ENCODE data around the gene GLYATL1B. TPM values are rescaled to one million over a fixed set of nuclear protein-coding genes. Genes with fewer than 3 reads are reported as not detected.

GLYATL1B gene
- total and polyA plus RNA-seq, 10 of the 15 experiments (the other 5 are each of a cell fraction or from before 2014, with no cell fraction given) = 0.10 to 1.7 (median 0.24) TPM; not detected in 4

- FAIRE-seq = no peak
Observed at GRCh38 chr11:59114344-59114743, 28.2 kb downstream of the GLYATL1B start.

More at GRCh38 chr11:59114344-59114743, 28.2 kb downstream of the GLYATL1B start:
- CTCF ChIA-PET = interaction anchor here (1.4 kb wide), 1 partner anchor 22 kb away, joined by 6 read pairs; no protein-coding TSS in a partner anchor
- no peak for DNase-seq (ENCODE audit: low read depth, low spot score)
- POLR2A ChIA-PET = no interaction called here
- peaks cover 21% of the 10 kb centered on the region for H3K9me3 ChIP-seq (replicated peaks; ENCODE audit: control insufficient read depth, insufficient read depth, low read length)
- no peaks in the 10 kb centered on the region for H3K4me1 ChIP-seq (ENCODE audit: control insufficient read depth, insufficient read depth, low read length)
- intact Hi-C loops (cut with micrococcal nuclease; ENCODE audit: unreplicated experiment) = no loop called here
- no peak overlapping the region for H3K4me2 ChIP-seq (ENCODE audit: control insufficient read depth, insufficient read depth)
- no peak overlapping the region for H2AFZ ChIP-seq (ENCODE audit: control insufficient read depth, low read depth, low read length)
- no peak overlapping the region for H3K9ac ChIP-seq (ENCODE audit: control insufficient read depth, insufficient read depth, low read length)
- no TSS peak for BruUV-seq (replicated peaks)
- no peak for ATAC-seq
- H3K4me3 ChIP-seq = no peak overlapping the region
- H4K20me1 ChIP-seq (ENCODE audit: control insufficient read depth, insufficient read depth) = no peaks in the 10 kb centered on the region
- H3K79me2 ChIP-seq (ENCODE audit: control insufficient read depth, insufficient read depth, low read length) = peaks cover 23% of the 10 kb centered on the region
- RAD21 ChIA-PET (ENCODE audit: unreplicated experiment) = no interaction called here
- H3K27ac ChIP-seq (ENCODE audit: control insufficient read depth, insufficient read depth) = no peak overlapping the region
- peaks cover 14 to 19% of the 10 kb centered on the region in 2 experiments for H3K36me3 ChIP-seq (ENCODE audit: control insufficient read depth in 2 of 2, insufficient read depth in 2 of 2, low read length in 1 of 2)
- in situ Hi-C loops (cut with MboI) = no loop called here
- TF ChIP-seq YBX1 (IDR thresholded peaks at IDR 0.05) = no peak
- no peak for TF ChIP-seq LARP7 (IDR thresholded peaks at IDR 0.05)
- TF ChIP-seq NBN (IDR thresholded peaks at IDR 0.05) = no peak
- TF ChIP-seq FOXM1 (IDR thresholded peaks at IDR 0.05; ENCODE audit: low read depth, low read length) = no peak
- TF ChIP-seq BCL3 (IDR thresholded peaks at IDR 0.05; ENCODE audit: borderline replicate concordance, insufficient read depth, low read depth, low read length, poor library complexity, severe bottlenecking) = no peak
- no peak for TF ChIP-seq FOXK2 (IDR thresholded peaks at IDR 0.05)
- TF ChIP-seq NFYB (IDR thresholded peaks at IDR 0.05; ENCODE audit: insufficient read depth, low read depth, low read length) = no peak
- no peak for TF ChIP-seq MYB (IDR thresholded peaks at IDR 0.05; ENCODE audit: borderline replicate concordance, low read depth, low read length)
- no peak for TF ChIP-seq FOS (IDR thresholded peaks at IDR 0.05; ENCODE audit: borderline replicate concordance, extremely low read depth, insufficient read length)
- no peak for TF ChIP-seq EZH2 (IDR thresholded peaks at IDR 0.05; ENCODE audit: borderline replicate concordance, control insufficient read depth, low read depth, low read length)
- TF ChIP-seq NFYA (IDR thresholded peaks at IDR 0.05; ENCODE audit: borderline replicate concordance, low read depth, low read length) = no peak
- no peak for TF ChIP-seq IRF5 (IDR thresholded peaks at IDR 0.05; ENCODE audit: borderline replicate concordance)
- no peaks in the 10 kb centered on the region for H3K27me3 ChIP-seq (replicated peaks in 1 of 2; ENCODE audit: control insufficient read depth in 2 of 2, insufficient read depth in 2 of 2, low read length in 1 of 2)
- SMC1A ChIA-PET (ENCODE audit: uncharacterized antibody, unreplicated experiment) = no interaction called here
- WGBS (ENCODE audit: insufficient coverage, insufficient replicate concordance, low lambda C conversion rate, missing lambda C conversion rate) = 99% methylated on average over 3 of the region's 3 CpGs

Measured in GM12878 (cell line).